HTERT RPE-1 (cell line): ENCODE results near the gene IL17REL.

Experiments
- in situ Hi-C: fragments of 300-500 bp; cut with MboI; formaldehyde crosslinking; loops from 4 replicates; pipeline ENCODE4 v1.14.3; 2020; ENCODE audit warnings: low sequenced_read_pairs

IL17REL gene

GRCh38 chr22:50027639-50028537 lies 15.3 kb upstream of the IL17REL start:
- in situ Hi-C loops, result no loop called here

DNA sequence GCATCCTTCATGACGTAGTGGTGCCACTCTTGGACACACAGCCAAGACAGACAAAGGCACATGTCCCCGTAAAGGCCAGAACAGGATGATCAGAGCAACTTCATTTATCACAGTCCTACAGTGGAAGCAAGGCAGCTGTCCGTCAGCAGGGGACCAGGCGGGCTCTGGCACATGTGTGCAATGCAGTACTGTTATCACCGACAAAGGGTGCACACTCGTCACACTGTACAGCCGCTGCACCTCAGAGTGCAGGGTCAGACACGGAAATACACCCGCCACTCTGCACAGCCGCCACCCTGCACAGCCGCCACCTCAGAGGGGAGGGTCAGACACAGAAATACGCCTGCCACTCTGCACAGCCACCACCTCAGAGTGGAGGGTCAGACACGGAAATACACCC lies 13.4 kb upstream of the IL17REL start:
- in situ Hi-C loops, result no loop called here

DNA sequence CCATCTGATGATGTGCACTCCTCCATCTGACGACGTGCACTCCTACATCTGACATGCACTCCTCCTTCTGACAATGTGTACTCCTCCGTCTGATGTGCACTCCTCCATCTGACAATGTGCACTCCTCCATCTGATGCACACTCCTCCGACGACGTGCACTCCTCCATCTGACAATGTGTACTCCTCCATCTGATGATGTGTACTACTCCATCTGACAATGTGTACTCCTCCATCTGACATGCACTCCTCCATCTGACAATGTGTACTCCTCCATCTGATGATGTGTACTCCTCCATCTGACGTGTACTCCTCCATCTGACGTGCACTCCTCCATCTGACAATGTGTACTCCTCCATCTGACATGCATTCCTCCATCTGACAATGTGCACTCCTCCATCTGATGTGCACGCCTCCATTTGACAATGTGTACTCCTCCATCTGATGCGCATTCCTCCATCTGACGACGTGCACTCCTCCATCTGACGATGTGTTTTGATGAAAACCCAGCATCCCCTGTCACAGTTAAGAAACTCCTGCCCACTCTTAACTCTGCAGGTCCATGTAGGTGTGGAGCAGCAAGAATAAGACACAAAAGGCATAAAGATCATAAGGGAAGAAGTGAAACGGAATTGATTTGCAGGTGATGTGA lies 9.7 kb upstream of the IL17REL start:
- in situ Hi-C loops, result no loop called here

- in situ Hi-C loops, result no loop called here
Observed at GRCh38 chr22:50020606-50021005, 8.0 kb upstream of the IL17REL start.

- in situ Hi-C loops, result no loop called here
Observed at GRCh38 chr22:50019316-50019715, 6.8 kb upstream of the IL17REL start.

DNA sequence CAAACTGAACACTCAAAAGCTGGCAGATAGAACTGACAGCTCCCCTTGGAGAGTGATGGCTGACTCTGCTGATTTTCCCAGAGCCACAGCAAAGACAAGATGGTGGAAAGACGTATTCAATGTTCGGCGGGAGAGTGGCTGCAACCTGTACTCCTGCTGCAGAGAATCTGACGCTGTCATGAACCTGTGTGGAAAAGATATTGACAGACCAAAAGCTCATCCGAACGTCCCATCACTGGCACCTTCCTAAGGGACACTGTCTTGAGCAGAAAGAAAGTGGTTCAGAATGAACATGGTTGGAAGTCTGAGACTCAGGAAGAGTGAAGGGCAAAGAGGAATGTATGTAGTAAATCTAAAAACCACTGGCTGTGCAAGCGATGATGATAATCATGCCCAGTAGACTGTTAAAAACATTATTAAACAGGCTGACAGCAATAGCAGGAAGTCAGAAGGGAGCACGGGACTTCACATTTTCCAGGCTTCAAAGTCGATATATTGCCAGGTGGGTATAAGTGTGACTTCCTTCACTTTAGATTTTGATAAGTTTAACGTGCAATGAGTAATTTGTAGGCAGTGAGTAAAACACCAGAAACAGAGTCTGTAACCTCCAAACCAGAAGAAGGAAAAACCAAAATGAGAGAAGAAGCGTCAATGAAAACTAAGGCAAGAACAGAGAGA lies 6.2 kb upstream of the IL17REL start:
- in situ Hi-C loops, result no loop called here

DNA sequence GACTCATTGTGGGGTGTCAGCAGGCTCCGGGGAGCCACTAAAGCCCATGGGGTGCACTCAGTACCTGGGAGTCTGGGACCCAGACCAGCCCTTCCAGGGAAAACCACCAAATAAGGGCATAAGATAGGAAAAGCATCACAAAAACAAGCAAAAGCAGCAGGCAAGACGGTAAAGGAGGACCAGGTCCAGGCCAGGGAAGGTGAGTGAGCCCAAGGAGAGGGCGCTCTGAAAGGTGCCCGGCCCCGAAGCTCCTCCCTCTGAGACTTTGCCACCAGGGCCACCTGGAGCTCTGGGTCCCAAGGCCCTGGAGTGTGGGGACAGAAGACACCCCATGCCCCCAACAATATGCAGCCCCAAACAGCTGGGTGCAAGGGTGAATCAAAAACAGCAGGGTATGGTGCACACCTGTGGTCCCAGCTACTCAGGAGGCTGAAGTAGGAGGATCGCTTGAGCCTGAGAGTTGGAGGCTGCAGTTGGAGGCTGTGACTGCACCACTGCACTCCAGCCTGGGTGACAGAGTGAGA lies 5.2 kb upstream of the IL17REL start:
- in situ Hi-C loops, result no loop called here

DNA sequence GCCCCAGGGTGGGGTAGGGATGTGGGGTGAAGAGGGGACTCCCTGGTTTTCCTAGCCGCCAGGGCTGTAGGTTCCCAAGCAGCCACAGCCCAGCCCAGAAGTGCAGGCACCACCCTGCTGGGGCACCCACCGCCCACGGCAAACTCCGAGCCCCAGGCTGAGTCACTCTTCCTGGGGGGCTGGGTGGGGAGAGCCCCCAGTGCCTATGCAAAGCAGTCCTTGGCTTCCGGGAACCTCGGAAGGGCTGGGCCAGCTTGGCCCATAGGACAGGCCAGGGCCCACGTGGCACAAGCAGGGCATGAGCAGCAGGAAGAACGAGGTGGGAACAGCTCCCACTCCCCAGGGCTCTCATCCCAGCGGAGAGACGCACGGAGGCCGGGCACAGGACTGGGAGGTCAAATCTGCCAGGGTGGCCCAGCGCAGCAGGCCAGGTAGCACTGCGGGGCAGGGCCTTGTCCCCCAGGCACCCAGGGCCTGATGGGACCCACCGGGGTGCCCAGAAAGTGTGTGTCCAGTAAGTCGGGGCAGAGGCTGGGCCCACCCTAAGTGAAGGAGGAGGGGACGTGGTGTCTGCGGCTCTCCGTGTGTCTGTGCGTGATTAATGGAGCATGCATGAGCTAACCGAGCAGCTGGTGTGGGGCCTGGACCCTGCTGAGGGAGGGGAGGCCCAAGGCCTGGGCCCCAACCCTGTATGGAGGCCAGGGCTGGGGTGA lies 4.6 kb upstream of the IL17REL start:
- in situ Hi-C loops, result no loop called here

DNA sequence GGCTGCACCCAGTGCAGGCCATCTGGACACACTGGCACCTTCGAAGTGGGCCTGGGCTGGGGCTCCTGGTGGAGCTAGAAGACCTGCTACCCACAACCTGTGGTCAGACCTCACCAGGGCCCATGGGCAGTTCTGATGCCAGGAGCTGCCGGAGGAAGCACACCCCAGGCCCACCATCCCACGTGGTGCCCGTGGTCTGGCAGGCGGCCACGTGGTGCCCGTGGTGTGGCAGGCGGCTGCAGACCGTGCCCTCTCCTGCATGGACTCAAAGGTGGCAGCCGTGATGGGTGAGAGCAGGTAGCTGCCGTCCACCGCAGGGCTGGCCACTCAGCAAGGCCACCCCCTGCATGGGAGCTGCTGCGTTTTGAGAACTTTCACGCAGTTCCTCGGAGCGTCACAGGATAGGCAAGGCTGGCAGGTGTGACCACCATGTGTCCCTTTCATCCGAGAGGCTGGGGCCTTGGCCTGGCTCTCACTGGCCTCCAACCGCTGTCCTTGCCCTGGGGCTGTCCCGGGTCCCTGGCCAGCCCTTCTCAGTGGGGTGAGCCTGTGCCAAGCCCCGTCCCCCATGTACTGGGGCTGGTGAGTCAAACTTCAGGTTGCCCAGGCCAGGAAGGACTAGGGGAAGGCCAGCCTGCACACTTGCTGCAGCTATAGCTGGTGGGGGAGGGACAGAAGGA lies 3.9 kb upstream of the IL17REL start:
- in situ Hi-C loops, result no loop called here

DNA sequence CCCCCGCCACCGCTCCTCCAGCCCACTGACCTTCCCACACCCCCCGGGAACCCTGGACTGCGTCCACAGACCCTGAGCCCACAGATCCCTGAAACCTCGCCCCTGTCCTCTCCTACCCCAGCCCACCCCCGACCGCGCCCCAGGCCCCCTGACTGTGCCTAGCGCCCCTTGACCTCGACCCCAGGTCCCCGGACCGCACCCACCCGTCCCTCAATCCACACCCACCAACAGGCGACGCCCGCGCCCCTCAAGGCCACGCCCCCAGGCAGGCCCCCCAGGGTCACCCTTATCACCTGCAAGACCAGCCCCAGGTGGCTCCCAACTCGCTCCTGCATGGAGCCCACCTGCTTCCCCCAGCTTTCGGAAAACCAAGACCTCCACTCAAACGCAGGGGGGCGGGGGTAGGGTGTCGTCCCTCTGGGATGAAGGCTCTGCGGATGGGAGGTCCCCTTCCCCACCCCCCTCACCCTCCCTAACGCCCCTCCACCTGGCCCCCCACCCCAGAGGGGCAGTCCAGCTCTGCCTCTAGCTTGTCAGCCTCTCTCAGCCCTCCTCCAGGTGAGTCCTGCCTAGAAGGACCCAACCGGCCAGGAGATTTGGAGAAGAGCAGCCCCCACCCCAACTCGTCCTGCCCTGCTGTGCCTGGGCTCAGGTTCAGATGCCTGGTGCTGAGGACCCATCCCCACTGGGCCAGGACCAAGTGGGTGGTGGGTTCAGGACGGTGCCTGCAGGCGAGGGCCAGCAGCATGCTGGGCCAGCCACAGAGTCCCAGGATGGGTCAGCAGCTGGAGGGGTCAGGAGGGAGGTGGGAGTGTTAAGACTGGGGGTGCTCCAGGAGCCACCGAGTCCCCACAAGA lies 3.1 kb upstream of the IL17REL start:
- in situ Hi-C loops, result no loop called here

GRCh38 chr22:50014655-50015401 lies 2.3 kb upstream of the IL17REL start:
- in situ Hi-C loops, result no loop called here

GRCh38 chr22:50014053-50014501 lies 1.5 kb upstream of the IL17REL start:
- in situ Hi-C loops, result no loop called here

GRCh38 chr22:50011447-50012210 lies 936 bp downstream of the IL17REL start:
- in situ Hi-C loops, result no loop called here

- in situ Hi-C loops, result no loop called here
Observed at GRCh38 chr22:50010676-50011446, 1.7 kb downstream of the IL17REL start.

- in situ Hi-C loops, result no loop called here
Observed at GRCh38 chr22:50009765-50010675, 2.5 kb downstream of the IL17REL start.

DNA sequence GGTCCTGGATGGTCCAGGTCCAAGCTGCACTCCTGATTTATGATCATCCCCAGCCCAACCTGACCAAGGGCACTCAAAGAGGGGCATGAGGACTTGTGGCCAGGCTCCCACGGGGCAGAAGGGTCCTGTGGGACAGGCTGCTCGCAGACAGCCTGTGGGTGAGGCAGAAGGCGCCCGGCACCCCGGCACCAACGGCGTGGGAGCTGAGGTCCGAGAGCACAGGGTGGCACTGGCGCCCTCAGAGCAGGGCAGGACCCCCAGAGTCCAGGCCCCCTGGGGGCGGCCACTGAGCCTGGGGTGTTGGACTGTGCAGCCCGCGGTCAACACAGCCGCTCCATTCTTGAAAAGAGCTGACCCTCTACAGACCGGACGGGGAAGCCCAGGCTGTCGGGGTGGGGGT lies 3.3 kb downstream of the IL17REL start:
- in situ Hi-C loops, result no loop called here
